GM21381 (cell line): ENCODE measurements around the gene PRXL2A.

Source experiments
- ATAC-seq: cut with Tn5 transposase; IDR thresholded peaks from one replicate; pipeline ENCODE4 v1.9.1; 2021; ENCODE audit warnings: mild to moderate bottlenecking, moderate library complexity; ENCODE audit not compliant: unreplicated experiment

The PRXL2A gene

DNA sequence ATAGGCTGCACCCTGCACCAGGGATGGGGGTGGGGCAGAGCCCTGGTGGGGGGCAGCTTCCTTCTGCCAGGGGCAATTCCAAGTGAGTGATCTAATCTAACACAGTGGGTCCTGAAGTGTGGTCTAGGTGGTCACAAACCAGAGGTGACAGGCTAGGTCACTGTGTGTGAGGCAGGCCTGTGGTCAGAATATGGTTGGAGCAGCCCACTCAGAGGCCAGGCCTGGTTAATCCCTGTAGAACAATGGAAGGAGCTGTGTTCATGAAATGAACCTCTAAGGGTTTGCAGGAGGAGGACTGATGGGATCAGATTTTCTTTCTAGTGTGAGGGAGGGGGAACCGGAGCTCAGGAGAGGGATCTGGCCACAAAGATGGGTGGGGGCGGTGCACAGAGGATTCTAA, 35.8 kb downstream of the PRXL2A start:
- no peak for ATAC-seq

- ATAC-seq = peak; percentile 69
These were observed 36.4 kb downstream of the PRXL2A start for GRCh38 chr10:80444646-80445319.

GRCh38 chr10:80447436-80448190, 39.3 kb downstream of the PRXL2A start:
- no peak for ATAC-seq

DNA sequence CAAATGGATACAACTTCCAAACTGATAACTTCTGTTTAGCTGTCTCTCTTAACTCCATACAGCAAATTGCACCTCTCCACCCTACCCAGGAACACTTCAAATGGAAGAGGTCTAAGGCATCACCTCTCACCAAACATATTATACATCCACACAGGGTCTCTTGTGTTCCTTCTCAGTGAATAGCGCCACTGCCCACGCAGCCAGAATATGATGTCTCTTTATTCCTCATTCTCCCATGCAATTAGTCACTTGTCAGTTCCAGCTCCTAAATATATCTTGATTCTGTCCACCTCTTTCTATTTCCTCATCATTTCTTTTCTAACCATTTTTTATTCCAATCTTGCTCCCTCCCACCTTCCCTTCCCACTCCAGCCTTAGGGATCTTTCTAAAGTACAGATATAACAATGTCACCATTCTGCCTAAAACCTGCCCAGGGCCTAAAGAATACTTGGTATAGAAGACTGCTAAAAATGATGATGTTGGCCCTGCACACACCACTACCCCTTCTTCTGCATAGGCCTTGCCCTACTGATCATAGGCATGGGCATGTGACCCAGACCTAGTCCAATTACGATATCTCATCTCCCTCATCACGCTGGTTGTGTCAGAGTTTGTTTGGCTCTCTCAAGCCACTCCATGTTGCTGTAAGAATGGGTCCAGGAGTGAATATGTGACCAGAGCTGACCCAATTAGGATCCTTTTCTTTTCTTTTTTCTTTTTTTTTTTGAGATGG, 40.0 kb downstream of the PRXL2A start:
- no peak for ATAC-seq

DNA sequence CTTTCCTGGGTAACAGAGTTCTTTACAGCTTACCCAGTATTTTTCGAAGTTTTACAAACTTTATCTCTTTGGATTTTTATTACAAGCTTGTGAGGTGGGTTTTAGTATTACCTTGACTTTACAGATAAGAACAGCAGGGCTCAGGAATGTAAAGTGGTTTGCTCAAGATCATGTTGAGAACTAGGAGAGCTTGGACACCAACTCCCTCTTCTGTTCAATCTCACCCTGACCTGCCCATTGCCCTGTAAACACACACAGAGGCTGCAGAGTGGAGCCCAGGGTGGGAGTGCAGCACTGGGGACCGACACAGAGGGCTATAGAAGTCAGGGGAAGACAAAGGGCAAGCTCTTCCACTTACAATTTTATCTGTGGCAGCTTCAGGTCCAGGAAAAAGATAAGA, 41.2 kb downstream of the PRXL2A start:
- no peak for ATAC-seq

DNA sequence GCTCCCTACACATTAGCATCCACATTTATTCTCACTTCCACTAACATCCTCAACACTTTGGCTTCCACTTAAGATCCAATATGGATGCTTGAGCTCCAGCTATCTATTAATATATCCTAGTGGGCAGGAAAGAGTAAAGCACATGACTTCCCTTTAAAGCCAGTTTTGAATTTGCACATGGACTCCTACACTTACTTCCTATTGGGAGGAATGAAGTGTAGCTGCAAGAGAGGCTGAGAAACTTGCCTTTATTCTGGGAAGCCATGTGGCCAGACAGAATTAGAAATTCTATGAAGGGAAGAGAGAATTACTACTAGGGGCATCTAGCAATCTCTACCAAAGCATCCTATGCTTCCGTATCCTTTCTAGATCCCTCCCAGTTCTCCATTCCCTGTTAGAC, 42.8 kb downstream of the PRXL2A start:
- no peak for ATAC-seq

DNA sequence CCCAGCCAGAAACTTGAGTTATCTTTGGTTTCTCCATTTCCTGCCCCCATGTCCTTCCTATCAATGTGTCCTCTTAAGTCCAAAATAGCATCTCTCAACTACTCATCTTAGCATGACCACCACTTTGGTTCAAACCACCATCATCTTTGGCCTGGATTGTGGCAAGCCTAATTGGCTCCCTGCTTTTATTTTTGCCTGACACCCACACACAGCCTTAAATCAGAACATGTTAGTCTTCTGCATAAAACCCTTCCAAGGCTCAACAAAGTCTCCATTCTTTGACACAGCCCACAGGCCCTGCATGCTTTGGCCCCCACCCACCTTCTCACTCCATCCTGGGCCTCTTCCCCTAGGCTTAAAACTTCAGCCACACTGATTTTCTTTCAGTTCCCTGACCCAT, 43.7 kb downstream of the PRXL2A start:
- no peak for ATAC-seq

GRCh38 chr10:80452640-80453039, 44.3 kb downstream of the PRXL2A start:
- no peak for ATAC-seq

DNA sequence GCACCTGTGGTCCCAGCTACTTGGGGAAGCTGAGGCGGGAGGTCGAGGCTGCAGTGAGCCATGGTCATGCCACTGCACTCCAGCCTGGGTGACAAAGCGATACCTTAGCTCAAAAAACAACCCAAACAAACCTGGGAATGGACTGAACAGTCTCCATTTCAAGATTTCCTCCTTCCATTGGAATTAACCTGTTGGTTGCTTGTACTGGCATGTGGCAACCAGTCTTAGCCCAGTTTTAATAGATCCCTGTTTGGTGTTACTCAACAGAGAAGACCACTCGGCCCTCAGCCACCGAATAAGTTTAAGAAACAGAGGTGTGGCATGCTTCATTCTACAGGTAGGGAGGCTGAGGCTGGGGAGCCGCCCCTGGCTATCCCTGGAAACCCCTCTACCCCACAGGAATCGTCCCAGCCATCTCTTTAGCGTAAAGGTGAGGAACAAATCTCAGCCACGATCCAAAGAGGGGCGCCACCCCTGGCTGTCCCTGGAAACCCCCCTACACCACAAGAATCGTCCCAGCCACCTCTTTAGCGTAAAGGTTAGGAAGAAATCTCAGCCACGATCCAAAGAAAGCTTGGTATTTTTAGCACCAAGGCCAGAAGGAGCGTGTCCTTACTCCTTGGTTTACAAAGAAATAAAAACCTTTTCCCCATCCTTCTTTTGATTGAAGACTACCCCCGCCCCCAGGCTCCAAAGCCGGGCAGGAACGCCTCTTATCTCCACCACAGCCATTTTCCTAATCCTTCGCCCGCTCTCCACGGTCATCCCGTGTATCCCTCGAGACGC, 44.9 kb downstream of the PRXL2A start:
- ATAC-seq = no peak

- peak; percentile 59 for ATAC-seq
These were observed 45.6 kb downstream of the PRXL2A start, which contains the start of gene TSPAN14 for GRCh38 chr10:80453842-80454512. Gene TSPAN14 (plus strand): TSS chr10:80454310. CDS start chr10:80489234, 34,924 bp downstream.

GRCh38 chr10:80454513-80455460, 46.4 kb downstream of the PRXL2A start:
- peak; percentile 15 for ATAC-seq

GRCh38 chr10:80455461-80456349, 47.4 kb downstream of the PRXL2A start:
- ATAC-seq = no peak

DNA sequence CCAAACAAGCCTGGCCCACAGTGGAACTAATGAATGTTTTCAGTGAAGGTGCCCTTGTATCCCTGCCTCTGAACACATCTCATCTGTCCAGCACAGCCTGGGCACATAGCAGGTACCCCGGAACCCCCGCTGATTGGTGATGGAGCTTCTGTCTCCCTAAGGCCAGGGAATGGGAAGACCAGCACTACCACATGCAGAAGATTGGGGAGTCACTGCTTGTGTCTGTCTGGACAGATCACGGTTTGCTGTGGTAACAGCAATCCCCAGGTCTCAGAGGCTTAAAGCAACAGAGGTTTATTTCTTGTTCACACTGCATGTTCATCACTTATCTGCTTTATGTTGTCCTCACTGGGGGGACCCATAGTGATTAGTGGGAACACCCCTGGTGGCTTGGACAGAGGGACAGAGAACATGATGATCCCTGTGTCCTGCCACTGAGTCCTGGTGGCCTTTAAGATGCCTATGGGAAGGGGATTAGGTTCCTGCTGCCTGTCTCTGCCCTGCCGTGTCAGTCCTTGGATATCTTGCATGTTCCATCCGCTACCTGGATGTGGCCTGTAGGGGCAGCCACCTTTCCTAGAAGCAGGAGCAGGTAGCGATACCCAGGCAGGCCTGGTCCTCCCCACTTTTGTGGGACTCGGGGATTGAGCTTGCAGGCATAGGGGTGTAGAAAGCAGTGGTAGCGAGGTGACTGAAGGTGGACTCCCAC, 49.4 kb downstream of the PRXL2A start:
- ATAC-seq = no peak

- no peak for ATAC-seq
These were observed 49.9 kb downstream of the PRXL2A start for GRCh38 chr10:80458263-80458625.

GRCh38 chr10:80458638-80459037, 50.3 kb downstream of the PRXL2A start:
- no peak for ATAC-seq

- peak; percentile 46 for ATAC-seq
These were observed 50.9 kb downstream of the PRXL2A start for GRCh38 chr10:80459047-80459865.
